GM23338 (cell line): ENCODE results near the gene NEU4.

ENCODE experiments used
- CREB1 ChIP-seq: fragments of 250-450 bp; sonication (Bioruptor Pico); IDR thresholded peaks from 2 replicates; pipeline ENCODE4 v1.5.0; 2020; ENCODE audit warnings: low read depth, mild to moderate bottlenecking, moderate library complexity
- CTCF ChIP-seq, 2 experiments: fragments of 200-600 bp in 1 of 2; sonication (generic) in 1 of 2; conservative IDR thresholded peaks; 2 replicates each; pipeline versions ENCODE4 v1.5.1 to v1.6.1; 2016 to 2017; ENCODE audit warnings: antibody characterized with exemption in 2 of 2, low read depth in 2 of 2, mild to moderate bottlenecking in 2 of 2, moderate library complexity in 1 of 2
- EZH2 ChIP-seq: fragments of 200-600 bp; sonication (generic); IDR thresholded peaks from one replicate; pipeline ENCODE4 v1.8.0; 2017; ENCODE audit warnings: antibody characterized with exemption, mild to moderate bottlenecking, low read depth; ENCODE audit not compliant: unreplicated experiment
- EZH2phosphoT487 ChIP-seq: fragments of 200-600 bp; sonication (generic); IDR thresholded peaks from one replicate; pipeline ENCODE4 v1.8.1; 2018; ENCODE audit warnings: antibody characterized with exemption; ENCODE audit not compliant: unreplicated experiment
- POLR2AphosphoS5 ChIP-seq: IDR thresholded peaks from 2 replicates; pipeline ENCODE4 v1.6.1; 2016; ENCODE audit warnings: antibody characterized with exemption, low read depth
- ZNF331 ChIP-seq: fragments of 250-450 bp; sonication (Bioruptor Pico); IDR thresholded peaks from 2 replicates; pipeline ENCODE4 v1.5.0; 2020; ENCODE audit warnings: low read depth, mild to moderate bottlenecking, moderate library complexity
- TF ChIP-seq, protein P1 (sequence below): IDR thresholded peaks from one replicate; pipeline ENCODE4 v1.6.1; 2018; ENCODE audit warnings: antibody characterized with exemption; ENCODE audit not compliant: unreplicated experiment
- TF ChIP-seq, protein P2 (sequence below): fragments of 250-450 bp; sonication (Bioruptor Pico); IDR thresholded peaks from 2 replicates; pipeline ENCODE4 v1.5.0; 2020; ENCODE audit warnings: mild to moderate bottlenecking, moderate library complexity

DNA sequence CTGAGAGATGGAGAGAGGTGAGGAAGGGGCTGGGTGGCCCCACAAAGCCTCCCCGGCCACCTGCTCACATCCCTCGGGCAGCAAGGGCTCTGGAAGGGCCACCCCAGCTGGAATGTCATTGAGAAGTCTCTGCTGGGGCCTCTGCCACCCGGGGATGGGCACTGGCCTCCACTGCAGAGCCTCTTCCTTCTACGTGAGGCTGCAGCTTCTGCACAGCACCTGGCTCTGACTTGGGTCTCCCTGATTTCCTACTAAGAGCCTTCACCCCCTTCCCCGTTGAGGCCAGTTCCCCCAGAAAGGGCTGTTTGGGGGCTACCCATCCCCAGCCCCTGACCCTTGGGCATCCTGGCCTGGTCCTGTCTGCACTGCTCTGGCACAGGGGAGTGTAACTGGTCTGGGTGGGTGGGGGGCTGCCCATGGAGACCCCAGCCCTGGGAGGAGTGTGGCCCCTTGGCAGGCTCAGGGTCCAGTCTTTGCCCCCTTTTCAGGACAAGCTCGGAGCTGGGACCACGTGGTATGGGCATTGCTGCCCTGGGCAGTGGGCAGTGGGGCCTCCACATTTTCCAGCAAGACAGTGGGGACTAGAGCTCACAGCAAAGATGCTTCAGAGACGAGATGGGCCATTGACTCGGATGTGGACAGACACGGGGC lies 44.1 kb downstream of the NEU4 start:
- TF ChIP-seq, protein P1, sequence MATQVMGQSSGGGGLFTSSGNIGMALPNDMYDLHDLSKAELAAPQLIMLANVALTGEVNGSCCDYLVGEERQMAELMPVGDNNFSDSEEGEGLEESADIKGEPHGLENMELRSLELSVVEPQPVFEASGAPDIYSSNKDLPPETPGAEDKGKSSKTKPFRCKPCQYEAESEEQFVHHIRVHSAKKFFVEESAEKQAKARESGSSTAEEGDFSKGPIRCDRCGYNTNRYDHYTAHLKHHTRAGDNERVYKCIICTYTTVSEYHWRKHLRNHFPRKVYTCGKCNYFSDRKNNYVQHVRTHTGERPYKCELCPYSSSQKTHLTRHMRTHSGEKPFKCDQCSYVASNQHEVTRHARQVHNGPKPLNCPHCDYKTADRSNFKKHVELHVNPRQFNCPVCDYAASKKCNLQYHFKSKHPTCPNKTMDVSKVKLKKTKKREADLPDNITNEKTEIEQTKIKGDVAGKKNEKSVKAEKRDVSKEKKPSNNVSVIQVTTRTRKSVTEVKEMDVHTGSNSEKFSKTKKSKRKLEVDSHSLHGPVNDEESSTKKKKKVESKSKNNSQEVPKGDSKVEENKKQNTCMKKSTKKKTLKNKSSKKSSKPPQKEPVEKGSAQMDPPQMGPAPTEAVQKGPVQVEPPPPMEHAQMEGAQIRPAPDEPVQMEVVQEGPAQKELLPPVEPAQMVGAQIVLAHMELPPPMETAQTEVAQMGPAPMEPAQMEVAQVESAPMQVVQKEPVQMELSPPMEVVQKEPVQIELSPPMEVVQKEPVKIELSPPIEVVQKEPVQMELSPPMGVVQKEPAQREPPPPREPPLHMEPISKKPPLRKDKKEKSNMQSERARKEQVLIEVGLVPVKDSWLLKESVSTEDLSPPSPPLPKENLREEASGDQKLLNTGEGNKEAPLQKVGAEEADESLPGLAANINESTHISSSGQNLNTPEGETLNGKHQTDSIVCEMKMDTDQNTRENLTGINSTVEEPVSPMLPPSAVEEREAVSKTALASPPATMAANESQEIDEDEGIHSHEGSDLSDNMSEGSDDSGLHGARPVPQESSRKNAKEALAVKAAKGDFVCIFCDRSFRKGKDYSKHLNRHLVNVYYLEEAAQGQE, result no peak
- TF ChIP-seq EZH2phosphoT487 (no peak), CTCF (conservative IDR thresholded peaks at IDR 0.05; ENCODE audit: low read depth in 2 of 2) (no peak), EZH2 (no peak), CREB1 (CRISPR knock-in tag) (no peak), POLR2AphosphoS5 (no peak), ZNF331 (CRISPR knock-in tag) (no peak)
- TF ChIP-seq, protein P2, sequence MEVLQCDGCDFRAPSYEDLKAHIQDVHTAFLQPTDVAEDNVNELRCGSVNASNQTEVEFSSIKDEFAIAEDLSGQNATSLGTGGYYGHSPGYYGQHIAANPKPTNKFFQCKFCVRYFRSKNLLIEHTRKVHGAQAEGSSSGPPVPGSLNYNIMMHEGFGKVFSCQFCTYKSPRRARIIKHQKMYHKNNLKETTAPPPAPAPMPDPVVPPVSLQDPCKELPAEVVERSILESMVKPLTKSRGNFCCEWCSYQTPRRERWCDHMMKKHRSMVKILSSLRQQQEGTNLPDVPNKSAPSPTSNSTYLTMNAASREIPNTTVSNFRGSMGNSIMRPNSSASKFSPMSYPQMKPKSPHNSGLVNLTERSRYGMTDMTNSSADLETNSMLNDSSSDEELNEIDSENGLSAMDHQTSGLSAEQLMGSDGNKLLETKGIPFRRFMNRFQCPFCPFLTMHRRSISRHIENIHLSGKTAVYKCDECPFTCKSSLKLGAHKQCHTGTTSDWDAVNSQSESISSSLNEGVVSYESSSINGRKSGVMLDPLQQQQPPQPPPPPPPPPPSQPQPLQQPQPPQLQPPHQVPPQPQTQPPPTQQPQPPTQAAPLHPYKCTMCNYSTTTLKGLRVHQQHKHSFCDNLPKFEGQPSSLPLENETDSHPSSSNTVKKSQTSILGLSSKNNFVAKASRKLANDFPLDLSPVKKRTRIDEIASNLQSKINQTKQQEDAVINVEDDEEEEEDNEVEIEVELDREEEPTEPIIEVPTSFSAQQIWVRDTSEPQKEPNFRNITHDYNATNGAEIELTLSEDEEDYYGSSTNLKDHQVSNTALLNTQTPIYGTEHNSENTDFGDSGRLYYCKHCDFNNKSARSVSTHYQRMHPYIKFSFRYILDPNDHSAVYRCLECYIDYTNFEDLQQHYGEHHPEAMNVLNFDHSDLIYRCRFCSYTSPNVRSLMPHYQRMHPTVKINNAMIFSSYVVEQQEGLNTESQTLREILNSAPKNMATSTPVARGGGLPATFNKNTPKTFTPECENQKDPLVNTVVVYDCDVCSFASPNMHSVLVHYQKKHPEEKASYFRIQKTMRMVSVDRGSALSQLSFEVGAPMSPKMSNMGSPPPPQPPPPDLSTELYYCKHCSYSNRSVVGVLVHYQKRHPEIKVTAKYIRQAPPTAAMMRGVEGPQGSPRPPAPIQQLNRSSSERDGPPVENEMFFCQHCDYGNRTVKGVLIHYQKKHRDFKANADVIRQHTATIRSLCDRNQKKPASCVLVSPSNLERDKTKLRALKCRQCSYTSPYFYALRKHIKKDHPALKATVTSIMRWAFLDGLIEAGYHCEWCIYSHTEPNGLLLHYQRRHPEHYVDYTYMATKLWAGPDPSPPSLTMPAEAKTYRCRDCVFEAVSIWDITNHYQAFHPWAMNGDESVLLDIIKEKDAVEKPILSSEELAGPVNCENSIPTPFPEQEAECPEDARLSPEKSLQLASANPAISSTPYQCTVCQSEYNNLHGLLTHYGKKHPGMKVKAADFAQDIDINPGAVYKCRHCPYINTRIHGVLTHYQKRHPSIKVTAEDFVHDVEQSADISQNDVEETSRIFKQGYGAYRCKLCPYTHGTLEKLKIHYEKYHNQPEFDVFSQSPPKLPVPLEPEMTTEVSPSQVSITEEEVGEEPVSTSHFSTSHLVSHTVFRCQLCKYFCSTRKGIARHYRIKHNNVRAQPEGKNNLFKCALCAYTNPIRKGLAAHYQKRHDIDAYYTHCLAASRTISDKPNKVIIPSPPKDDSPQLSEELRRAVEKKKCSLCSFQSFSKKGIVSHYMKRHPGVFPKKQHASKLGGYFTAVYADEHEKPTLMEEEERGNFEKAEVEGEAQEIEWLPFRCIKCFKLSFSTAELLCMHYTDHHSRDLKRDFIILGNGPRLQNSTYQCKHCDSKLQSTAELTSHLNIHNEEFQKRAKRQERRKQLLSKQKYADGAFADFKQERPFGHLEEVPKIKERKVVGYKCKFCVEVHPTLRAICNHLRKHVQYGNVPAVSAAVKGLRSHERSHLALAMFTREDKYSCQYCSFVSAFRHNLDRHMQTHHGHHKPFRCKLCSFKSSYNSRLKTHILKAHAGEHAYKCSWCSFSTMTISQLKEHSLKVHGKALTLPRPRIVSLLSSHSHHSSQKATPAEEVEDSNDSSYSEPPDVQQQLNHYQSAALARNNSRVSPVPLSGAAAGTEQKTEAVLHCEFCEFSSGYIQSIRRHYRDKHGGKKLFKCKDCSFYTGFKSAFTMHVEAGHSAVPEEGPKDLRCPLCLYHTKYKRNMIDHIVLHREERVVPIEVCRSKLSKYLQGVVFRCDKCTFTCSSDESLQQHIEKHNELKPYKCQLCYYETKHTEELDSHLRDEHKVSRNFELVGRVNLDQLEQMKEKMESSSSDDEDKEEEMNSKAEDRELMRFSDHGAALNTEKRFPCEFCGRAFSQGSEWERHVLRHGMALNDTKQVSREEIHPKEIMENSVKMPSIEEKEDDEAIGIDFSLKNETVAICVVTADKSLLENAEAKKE (CRISPR knock-in tag), result no peak
